GM12878 (cell line): ENCODE results near the gene ATG10.

Source experiments
- CEBPB ChIP-seq, 2 experiments: fragments of 150-350 bp in 1 of 2; IDR thresholded peaks; 2 replicates each; pipeline ENCODE4 v1.6.1; 2012 to 2014; ENCODE audit warnings: low read depth in 2 of 2, low read length in 2 of 2, borderline replicate concordance in 1 of 2, inconsistent platforms in 1 of 2
- CUX1 ChIP-seq: IDR thresholded peaks from 2 replicates; pipeline ENCODE4 v1.6.1; 2012; ENCODE audit warnings: improper control_type of control experiment, low read depth, low read length; ENCODE audit not compliant: insufficient replicate concordance
- EP300 ChIP-seq, 2 experiments: fragments of 150-350 bp in 1 of 2; IDR thresholded peaks; 2 replicates each; pipeline ENCODE4 v1.6.1; 2011 to 2012; ENCODE audit warnings: low read depth in 2 of 2, low read length in 2 of 2, borderline replicate concordance in 1 of 2, improper control_type of control experiment in 1 of 2, inconsistent platforms in 1 of 2; ENCODE audit not compliant: control insufficient read depth in 1 of 2
- FOXK2 ChIP-seq: fragments of 450-650 bp; IDR thresholded peaks from 2 replicates; pipeline ENCODE4 v1.6.1; 2017; ENCODE audit warnings: mild to moderate bottlenecking, moderate library complexity
- POLR2A ChIP-seq: IDR thresholded peaks from 2 replicates; pipeline ENCODE4 v1.6.1; 2011; ENCODE audit warnings: low read depth, mild to moderate bottlenecking, low read length

- no peak for TF ChIP-seq EP300 (IDR thresholded peaks at IDR 0.05; ENCODE audit: borderline replicate concordance in 1 of 2, control insufficient read depth in 1 of 2, low read depth in 2 of 2, low read length in 2 of 2)
- no peak for TF ChIP-seq CEBPB (IDR thresholded peaks at IDR 0.05; ENCODE audit: borderline replicate concordance in 1 of 2, low read depth in 2 of 2, low read length in 2 of 2)
- no peak for TF ChIP-seq CUX1
- no peak for TF ChIP-seq FOXK2
- TF ChIP-seq POLR2A = no peak
These were observed 203.0 kb downstream of the ATG10 start for GRCh38 chr5:82174919-82175219.
